Measurements from ENCODE around the gene LRMDA. TPM values are rescaled to one million over a fixed set of nuclear protein-coding genes. Genes with fewer than 3 reads are reported as not detected.

The LRMDA gene
- total RNA-seq, 2 donors from 2014 or later = 12.2 to 25.4 TPM

- no peak overlapping the region for H3K4me3 ChIP-seq
Observed at GRCh38 chr10:76113952-76114351, 682.5 kb downstream of the LRMDA start.

GRCh38 chr10:76114581-76115001 is 683.2 kb downstream of the LRMDA start:
- Histone ChIP-seq H3K4me1 (peaks cover 7% of the 10 kb centered on the region), H3K4me3 (no peak overlapping the region), H3K9me3 (no peaks in the 10 kb centered on the region), H3K27ac (no peak overlapping the region), H3K27me3 (no peaks in the 10 kb centered on the region), H3K36me3 (replicated peaks in 1 of 2; ENCODE audit: insufficient read depth in 1 of 2, low read depth in 2 of 2) (no peaks in the 10 kb centered on the region)
- no peak for ATAC-seq
- peak in 1 of 4 donors; percentile 10 for DNase-seq
- intact Hi-C loops (cut with DNase I) = no loop called here
- 46 to 65% methylated on average over 9 of the region's 9 CpGs for WGBS, 2 donors
- TF ChIP-seq POLR2A (IDR thresholded peaks at IDR 0.05) = no peak
- TF ChIP-seq CTCF (IDR thresholded peaks at IDR 0.05) = no peak

More at GRCh38 chr10:76113952-76114351, 682.5 kb downstream of the LRMDA start:
- TF ChIP-seq CTCF (IDR thresholded peaks at IDR 0.05) (no peak), POLR2A (IDR thresholded peaks at IDR 0.05) (no peak)
- Histone ChIP-seq H3K4me1 (peaks cover 7% of the 10 kb centered on the region), H3K27ac (no peak overlapping the region), H3K36me3 (replicated peaks in 1 of 2; ENCODE audit: insufficient read depth in 1 of 2, low read depth in 2 of 2) (no peaks in the 10 kb centered on the region), H3K27me3 (no peaks in the 10 kb centered on the region), H3K9me3 (no peaks in the 10 kb centered on the region)
- DNase-seq (no peak), ATAC-seq (no peak)
- 63 to 74% methylated on average over 4 of the region's 4 CpGs for WGBS, 2 donors
- intact Hi-C loops (cut with DNase I) = no loop called here

- 76 to 78% methylated on average over 6 of the region's 6 CpGs for WGBS, 2 donors
- no peak for TF ChIP-seq POLR2A (IDR thresholded peaks at IDR 0.05)
- no peak for TF ChIP-seq CTCF (IDR thresholded peaks at IDR 0.05)
- no peak overlapping the region for H3K27ac ChIP-seq
Observed at GRCh38 chr10:76115131-76115470, 683.7 kb downstream of the LRMDA start.

GRCh38 chr10:76115471-76116155 is 684.2 kb downstream of the LRMDA start:
- no peaks in the 10 kb centered on the region for H3K27me3 ChIP-seq
- no peaks in the 10 kb centered on the region for H3K9me3 ChIP-seq
- H3K4me1 ChIP-seq = peaks cover 7% of the 10 kb centered on the region
- no peak overlapping the region for H3K4me3 ChIP-seq
- DNase-seq (no peak), ATAC-seq (no peak)
- H3K36me3 ChIP-seq (replicated peaks in 1 of 2; ENCODE audit: insufficient read depth in 1 of 2, low read depth in 2 of 2) = no peaks in the 10 kb centered on the region
- TF ChIP-seq CTCF (IDR thresholded peaks at IDR 0.05) (no peak), POLR2A (IDR thresholded peaks at IDR 0.05) (no peak)
- H3K27ac ChIP-seq = no peak overlapping the region
- intact Hi-C loops (cut with DNase I) = no loop called here
- WGBS, 2 donors = 75 to 77% methylated on average over 11 of the region's 11 CpGs

More at GRCh38 chr10:76115131-76115470, 683.7 kb downstream of the LRMDA start:
- H3K4me3 ChIP-seq = no peak overlapping the region
- H3K36me3 ChIP-seq (replicated peaks in 1 of 2; ENCODE audit: insufficient read depth in 1 of 2, low read depth in 2 of 2) = no peaks in the 10 kb centered on the region
- peaks cover 7% of the 10 kb centered on the region for H3K4me1 ChIP-seq
- intact Hi-C loops (cut with DNase I) = no loop called here
- no peaks in the 10 kb centered on the region for H3K9me3 ChIP-seq
- H3K27me3 ChIP-seq = no peaks in the 10 kb centered on the region
- DNase-seq (no peak), ATAC-seq (no peak)

GRCh38 chr10:76116523-76116922 is 685.1 kb downstream of the LRMDA start:
- DNase-seq = no peak
- intact Hi-C loops (cut with DNase I) = no loop called here
- 75 to 80% methylated on average over 3 of the region's 3 CpGs for WGBS, 2 donors
- no peaks in the 10 kb centered on the region for H3K27me3 ChIP-seq
- H3K27ac ChIP-seq = no peak overlapping the region
- H3K9me3 ChIP-seq = no peaks in the 10 kb centered on the region
- H3K4me1 ChIP-seq = peaks cover 7% of the 10 kb centered on the region
- H3K36me3 ChIP-seq (replicated peaks in 1 of 2; ENCODE audit: insufficient read depth in 1 of 2, low read depth in 2 of 2) = no peaks in the 10 kb centered on the region
- H3K4me3 ChIP-seq = no peak overlapping the region
- ATAC-seq = no peak
- TF ChIP-seq POLR2A (IDR thresholded peaks at IDR 0.05) = no peak
- TF ChIP-seq CTCF (IDR thresholded peaks at IDR 0.05) = no peak

All from body of pancreas (tissue), 4 donors.